Stimulated activated CD4-positive, alpha-beta T cell treated with anti-CD3 and anti-CD28 coated beads, Interleukin-15, amount 100 ng/mL, for 48 hours (primary cell): ENCODE data around the gene FLII.
"Not testable (repeated sequence)": the region's sequence is repeated elsewhere in the genome, so short reads cannot be mapped to it uniquely, and the experiment has no call there.

ENCODE experiments used
- DNase-seq, 2 donors: peaks; one replicate each; pipeline ENCODE4 v3.0.0-alpha.2; 2020; ENCODE audit warnings: low read depth in 2 of 2

FLII gene

GRCh38 chr17:18258356-18259038, at the start of gene FLII:
FLII (minus strand) TSS chr17:18258738; CDS start chr17:18258690, 48 bp downstream.
- no peak for DNase-seq

GRCh38 chr17:18303206-18303605, 44.7 kb upstream of the FLII start:
- not testable (repeated sequence) for DNase-seq

- no peak for DNase-seq
Measured at GRCh38 chr17:18300725-18301480, 42.4 kb upstream of the FLII start.

- not testable (repeated sequence) for DNase-seq
Measured at GRCh38 chr17:18298061-18298460, 39.5 kb upstream of the FLII start.

GRCh38 chr17:18291718-18292540, 33.4 kb upstream of the FLII start:
- no peak for DNase-seq

- no peak for DNase-seq
Measured at GRCh38 chr17:18285296-18285695, 26.8 kb upstream of the FLII start.

GRCh38 chr17:18281788-18282187, 23.2 kb upstream of the FLII start:
- DNase-seq: no peak

GRCh38 chr17:18280766-18281371, 22.3 kb upstream of the FLII start:
- DNase-seq: no peak

GRCh38 chr17:18280249-18280648, 21.7 kb upstream of the FLII start:
- DNase-seq: no peak

GRCh38 chr17:18278867-18279266, 20.3 kb upstream of the FLII start:
- no peak for DNase-seq

GRCh38 chr17:18277076-18277475, 18.5 kb upstream of the FLII start:
- no peak for DNase-seq

- DNase-seq: no peak
Measured at GRCh38 chr17:18270046-18270931, 11.8 kb upstream of the FLII start.

- no peak for DNase-seq
Measured at GRCh38 chr17:18267927-18268711, 9.6 kb upstream of the FLII start.

GRCh38 chr17:18267366-18267765, 8.8 kb upstream of the FLII start:
- no peak for DNase-seq

GRCh38 chr17:18263885-18264682, 5.5 kb upstream of the FLII start:
- DNase-seq: no peak

GRCh38 chr17:18262641-18263040, 4.1 kb upstream of the FLII start:
- DNase-seq: no peak

- no peak for DNase-seq
Measured at GRCh38 chr17:18262111-18262510, 3.6 kb upstream of the FLII start.

- no peak for DNase-seq
Measured at GRCh38 chr17:18261659-18262058, 3.1 kb upstream of the FLII start.

GRCh38 chr17:18261146-18261515, 2.6 kb upstream of the FLII start:
- DNase-seq: no peak
